Mammary epithelial cell (primary cell): Measurements from ENCODE around the gene TP53TG5.

Experiments
- EZH2 ChIP-seq: IDR thresholded peaks from 2 replicates; pipeline ENCODE4 v1.6.1; 2012; ENCODE audit warnings: low read length, inconsistent platforms, borderline replicate concordance
- TF ChIP-seq, protein P1 (sequence below), 2 donors: IDR thresholded peaks in 1 of 2; conservative IDR thresholded peaks in 1 of 2; 2 replicates each; pipeline ENCODE4 v1.5.1; 2011 to 2012; ENCODE audit warnings: inconsistent platforms in 2 of 2, low read length in 2 of 2, mild to moderate bottlenecking in 2 of 2, control low read depth in 1 of 2, low read depth in 1 of 2; ENCODE audit not compliant: insufficient read depth in 1 of 2; ENCODE audit errors: extremely low read depth in 1 of 2

DNA sequence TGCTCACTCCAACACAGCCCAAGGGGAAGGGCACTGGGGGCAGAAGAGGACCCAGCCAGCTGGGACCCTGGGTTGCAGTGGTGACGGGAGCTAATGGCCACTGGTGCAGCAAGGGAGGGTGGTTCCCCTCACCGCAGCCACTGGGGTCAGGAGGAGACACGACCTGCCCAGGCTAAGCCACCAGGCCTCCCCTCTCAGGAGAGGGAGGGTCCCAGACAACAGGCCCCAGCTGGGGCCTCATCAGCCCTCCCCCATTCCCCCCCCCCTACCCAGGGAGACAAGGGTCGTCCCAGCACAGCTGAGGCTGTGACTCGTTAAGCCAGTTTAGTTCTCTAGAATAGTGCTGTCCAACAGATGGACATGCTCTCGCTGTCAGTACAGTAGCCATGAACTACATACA lies 52.8 kb downstream of the TP53TG5 start:
- TF ChIP-seq, protein P1, sequence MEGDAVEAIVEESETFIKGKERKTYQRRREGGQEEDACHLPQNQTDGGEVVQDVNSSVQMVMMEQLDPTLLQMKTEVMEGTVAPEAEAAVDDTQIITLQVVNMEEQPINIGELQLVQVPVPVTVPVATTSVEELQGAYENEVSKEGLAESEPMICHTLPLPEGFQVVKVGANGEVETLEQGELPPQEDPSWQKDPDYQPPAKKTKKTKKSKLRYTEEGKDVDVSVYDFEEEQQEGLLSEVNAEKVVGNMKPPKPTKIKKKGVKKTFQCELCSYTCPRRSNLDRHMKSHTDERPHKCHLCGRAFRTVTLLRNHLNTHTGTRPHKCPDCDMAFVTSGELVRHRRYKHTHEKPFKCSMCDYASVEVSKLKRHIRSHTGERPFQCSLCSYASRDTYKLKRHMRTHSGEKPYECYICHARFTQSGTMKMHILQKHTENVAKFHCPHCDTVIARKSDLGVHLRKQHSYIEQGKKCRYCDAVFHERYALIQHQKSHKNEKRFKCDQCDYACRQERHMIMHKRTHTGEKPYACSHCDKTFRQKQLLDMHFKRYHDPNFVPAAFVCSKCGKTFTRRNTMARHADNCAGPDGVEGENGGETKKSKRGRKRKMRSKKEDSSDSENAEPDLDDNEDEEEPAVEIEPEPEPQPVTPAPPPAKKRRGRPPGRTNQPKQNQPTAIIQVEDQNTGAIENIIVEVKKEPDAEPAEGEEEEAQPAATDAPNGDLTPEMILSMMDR (conservative IDR thresholded peaks at IDR 0.05 in 1 of 2, IDR thresholded peaks at IDR 0.05 in 1 of 2; ENCODE audit: extremely low read depth in 1 of 2, insufficient read depth in 1 of 2, low read depth in 1 of 2, low read length in 2 of 2) = no peak
- no peak for TF ChIP-seq EZH2
